Measurements from ENCODE around the gene MAN2B2.

- TF ChIP-seq, protein P1, sequence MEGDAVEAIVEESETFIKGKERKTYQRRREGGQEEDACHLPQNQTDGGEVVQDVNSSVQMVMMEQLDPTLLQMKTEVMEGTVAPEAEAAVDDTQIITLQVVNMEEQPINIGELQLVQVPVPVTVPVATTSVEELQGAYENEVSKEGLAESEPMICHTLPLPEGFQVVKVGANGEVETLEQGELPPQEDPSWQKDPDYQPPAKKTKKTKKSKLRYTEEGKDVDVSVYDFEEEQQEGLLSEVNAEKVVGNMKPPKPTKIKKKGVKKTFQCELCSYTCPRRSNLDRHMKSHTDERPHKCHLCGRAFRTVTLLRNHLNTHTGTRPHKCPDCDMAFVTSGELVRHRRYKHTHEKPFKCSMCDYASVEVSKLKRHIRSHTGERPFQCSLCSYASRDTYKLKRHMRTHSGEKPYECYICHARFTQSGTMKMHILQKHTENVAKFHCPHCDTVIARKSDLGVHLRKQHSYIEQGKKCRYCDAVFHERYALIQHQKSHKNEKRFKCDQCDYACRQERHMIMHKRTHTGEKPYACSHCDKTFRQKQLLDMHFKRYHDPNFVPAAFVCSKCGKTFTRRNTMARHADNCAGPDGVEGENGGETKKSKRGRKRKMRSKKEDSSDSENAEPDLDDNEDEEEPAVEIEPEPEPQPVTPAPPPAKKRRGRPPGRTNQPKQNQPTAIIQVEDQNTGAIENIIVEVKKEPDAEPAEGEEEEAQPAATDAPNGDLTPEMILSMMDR (IDR thresholded peaks at IDR 0.05 in 8 of 11, conservative IDR thresholded peaks at IDR 0.05 in 3 of 11) = no peak
- TF ChIP-seq POLR2AphosphoS5 (IDR thresholded peaks at IDR 0.05) (peak in 1 of 3 donors; percentile 43), POLR2A (IDR thresholded peaks at IDR 0.05) (peak in 1 of 3 donors; percentile 4)
These were observed 68.3 kb downstream of the MAN2B2 start for GRCh38 chr4:6643141-6643847.
